Left hindlimb (tissue), 1 donor: ENCODE results near the gene WFS1.

Source experiments
- DNase-seq: peaks from one replicate; pipeline ENCODE4 v3.0.0-alpha.2; 2018

Gene WFS1

DNA sequence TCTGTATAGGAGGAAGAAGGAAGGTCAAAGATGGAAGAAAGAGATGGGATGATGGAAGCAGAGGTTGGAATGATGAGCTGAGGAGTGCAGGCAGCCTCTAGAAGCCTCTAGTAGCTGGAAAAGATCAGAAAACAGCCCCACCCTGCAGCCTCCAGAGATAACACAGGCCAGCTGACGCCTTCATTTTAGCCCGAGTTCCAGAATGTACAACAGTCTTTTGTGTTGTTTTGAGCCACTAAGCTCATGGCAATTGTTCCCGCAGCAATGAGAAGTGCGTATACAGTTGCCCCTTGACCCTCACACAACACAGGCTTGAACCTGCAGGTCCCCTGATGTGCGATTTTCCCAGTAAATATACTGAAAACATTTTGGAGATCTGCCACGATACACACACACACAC lies 72.0 kb downstream of the WFS1 start:
- DNase-seq = no peak

DNA sequence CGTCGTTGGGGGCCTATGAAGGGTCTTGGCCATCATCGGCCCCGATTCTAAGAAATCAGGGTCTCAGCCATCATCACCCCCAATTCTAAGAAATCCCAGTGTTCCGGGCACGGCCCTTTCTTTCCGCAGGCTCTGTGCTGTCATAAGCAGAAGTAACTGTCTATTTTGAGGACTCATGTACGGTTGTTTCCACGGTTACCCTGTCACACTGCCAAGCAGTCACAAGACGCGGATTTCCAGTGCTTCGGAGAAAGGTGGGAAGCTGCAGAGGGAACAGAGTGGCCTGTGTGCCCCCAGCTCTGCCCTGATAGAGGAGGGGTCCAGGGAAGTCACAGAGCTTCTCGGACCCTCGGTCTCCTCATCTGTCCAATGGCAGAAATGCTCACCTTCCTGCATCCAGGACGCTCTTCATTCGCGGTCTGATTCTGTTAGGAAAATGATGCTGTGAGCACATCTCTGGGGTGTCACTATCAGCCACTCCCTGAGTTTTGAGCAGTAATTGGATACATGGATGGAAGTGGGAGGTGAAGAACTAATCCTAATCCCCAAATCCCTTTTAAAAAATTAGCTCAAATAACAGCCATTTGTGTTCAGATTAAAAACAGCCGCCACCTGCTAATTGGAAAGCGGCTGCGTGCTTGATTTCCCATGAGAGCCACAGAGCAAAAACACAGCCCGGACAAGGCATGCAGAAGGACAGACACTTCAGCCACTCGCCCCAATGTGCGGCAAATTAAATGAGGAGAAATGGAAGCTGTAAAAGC lies 73.1 kb downstream of the WFS1 start:
- no peak for DNase-seq

DNA sequence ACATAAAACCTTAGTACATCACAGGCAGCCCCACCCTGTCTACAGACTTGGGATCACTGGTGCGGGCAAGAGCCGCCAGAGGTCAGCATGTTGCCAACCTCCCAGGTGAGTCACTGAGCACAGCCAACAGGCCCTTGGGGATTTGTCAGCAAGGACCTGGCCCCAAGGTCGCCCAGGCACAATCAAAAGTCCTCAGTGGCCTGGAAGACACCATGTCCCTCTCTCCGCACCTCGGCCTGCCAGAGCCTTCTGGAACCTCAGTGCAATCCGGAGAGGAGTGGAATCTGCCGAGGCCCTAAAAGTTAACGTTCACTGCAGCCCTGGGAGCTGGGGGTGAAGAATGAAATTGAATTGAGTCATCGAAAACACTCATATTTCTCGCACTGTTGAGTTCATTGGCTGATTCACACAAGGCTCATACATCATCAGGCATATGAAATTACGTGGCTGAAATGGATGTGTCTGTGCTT lies 74.3 kb downstream of the WFS1 start:
- DNase-seq = no peak

DNA sequence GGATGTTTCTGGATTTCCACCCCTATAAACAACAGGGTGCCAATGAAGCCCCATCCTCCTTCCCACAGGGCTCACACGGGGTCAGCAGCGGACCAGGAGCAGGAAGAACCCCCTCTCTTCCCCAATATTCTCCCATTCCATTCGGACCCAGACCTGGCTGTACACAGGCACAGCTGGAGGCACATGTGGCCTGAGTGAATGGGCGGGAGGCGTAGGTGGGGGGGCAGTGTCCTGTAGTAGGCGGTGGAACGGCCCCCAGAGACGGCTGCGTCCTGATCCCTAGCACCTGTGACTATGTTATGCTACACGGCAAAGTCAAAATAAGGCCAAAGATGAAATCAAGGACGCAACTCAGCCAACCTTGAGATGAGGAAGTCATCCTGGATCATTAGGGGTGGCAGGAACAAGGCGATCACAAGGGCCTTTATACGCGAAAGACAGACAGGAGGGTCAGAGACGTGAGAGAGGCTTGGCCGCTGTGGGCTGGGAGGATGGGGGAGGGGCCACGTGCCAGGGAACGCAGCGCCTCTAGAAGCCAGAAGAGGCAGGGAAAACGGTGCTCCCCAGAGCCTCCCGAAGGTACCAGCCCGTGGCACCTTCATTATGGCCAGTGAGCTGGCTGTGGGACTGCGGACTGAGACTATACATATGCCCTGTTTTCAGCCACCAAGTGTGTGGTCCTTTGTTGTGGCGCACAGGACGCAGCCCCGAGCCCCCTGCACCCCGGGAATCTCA lies 75.6 kb downstream of the WFS1 start:
- DNase-seq = no peak

GRCh38 chr4:6345866-6346265 lies 76.2 kb downstream of the WFS1 start:
- DNase-seq = no peak

DNA sequence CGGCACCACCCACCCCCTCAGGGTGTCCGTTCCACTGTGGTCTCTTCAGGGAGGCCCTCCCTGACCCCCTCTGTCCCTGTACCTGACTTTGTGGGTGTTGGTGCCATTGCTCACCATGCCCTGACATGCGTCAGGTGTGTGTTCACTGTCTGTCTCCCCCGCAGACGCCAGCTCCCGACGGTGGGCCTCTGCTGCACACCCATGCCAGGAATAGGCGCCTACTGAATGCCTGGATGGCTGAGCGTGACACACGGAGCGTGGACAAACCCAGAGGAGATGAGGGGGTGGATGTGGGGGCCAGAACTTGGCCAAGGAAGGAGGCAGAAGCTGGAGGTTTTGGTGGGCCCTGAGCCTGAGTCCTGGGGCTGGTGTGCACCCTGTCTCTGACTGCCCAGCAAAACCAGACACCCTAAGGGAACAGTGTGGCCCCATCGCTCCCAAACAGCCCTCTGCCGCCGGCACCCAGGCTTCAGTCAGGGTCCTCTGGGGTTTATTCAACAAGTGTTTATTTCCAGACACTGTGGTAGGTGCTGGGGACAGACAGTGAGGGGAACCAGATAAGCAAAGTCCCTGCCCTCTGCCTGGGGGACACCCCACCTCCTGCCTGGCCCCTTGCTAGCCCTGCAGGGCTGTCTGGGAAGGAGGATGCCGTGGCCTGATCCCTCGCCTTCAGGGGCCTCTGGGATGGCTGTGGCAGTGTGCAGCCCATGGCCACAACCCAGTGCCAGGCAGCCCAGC lies 76.9 kb downstream of the WFS1 start:
- no peak for DNase-seq

DNA sequence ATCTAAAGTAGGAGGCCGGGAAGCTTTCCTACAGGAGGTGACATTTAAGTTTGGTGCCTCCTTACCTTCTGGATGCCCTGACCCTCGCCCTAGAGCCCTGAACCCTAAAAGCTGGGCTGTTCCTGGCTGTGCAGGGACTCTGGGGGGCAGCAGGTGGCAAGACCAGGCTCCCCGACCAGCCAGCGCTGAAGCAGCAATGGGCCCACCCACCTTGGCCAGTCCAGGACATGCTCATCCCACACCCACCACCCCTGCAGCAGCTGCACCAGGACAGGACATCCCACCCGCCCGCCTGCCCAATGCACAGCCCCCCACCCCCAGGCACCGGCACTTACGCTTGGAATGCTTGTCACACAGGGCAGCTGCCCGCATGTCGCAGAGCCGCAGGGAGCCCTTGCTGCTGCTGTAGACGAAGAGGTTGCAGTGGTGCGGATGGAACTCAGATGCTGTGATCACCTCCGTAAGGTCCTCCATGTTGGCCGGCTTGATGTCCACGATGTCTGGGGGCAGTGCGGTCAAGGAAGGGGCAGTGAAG lies 77.9 kb downstream of the WFS1 start:
- no peak for DNase-seq

GRCh38 chr4:6348408-6348807 lies 78.8 kb downstream of the WFS1 start:
- no peak for DNase-seq

DNA sequence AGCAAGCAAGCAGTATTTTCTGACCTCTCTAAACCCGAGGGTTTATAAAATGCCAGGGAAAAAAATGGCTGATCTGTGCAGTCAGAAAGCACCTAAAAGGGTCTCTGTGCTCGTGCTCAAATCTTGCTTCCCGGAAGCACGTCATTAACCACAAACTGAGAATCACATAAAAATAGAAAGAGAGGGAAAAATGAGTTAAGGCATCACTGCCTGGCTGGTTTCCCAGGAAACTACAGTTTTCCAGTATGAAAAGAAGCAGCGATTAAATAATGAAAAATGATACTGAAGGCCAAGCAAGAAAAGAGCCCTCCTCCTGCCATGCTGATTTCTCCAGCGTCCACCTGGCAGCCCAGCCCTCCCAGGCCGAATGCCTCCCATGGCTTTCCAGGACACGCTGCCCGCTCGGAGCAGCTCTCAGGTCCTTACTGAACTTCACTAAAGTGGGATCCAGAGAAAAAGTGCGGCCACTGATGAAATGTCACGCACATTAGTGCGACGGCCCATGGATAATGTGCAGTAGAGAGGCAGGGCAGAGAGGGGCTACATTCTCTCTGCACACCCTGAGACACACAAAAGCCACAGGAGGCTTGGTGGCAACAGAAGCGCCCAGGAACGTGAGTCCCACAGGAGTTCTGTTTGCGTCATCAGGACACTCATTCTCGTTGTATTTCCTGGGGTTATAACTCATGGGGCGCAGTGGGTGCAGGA lies 80.4 kb downstream of the WFS1 start:
- DNase-seq = no peak

GRCh38 chr4:6350646-6351045 lies 81.0 kb downstream of the WFS1 start:
- no peak for DNase-seq

DNA sequence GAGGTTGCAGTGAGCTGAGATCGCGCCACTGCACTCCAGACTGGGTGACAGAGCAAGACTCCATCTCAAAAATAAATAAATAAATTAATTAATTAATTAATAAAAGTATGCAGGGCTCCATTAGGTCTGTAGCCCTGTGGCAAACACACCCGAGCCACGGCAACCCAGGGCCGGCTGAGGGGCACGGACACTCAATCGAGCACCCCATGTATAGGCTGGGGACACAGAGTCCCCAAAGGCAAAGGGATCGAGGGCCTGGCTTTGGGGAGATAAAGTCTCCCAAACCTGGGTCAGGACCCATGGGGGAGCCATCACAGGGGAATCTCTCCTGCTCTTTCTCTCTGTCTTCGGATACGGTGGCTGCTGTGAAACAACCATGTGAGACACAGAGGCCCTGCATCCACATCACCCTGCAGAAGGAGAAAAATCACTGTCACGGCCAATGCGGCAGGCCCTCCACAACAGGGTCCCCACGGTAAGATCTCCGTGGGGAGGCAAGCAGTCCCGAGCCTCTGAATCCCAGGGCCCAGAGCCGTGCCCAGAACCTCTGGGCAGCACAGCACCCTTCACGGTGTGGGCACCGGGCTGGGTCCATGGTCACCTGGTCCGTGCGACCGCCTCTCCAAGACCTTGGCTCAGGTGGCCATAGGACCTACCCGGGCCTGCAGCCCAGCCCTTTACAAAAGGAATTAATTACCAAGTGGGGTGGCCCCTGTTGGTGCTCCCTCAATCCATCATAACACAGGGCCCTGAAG lies 81.8 kb downstream of the WFS1 start:
- DNase-seq = no peak

DNA sequence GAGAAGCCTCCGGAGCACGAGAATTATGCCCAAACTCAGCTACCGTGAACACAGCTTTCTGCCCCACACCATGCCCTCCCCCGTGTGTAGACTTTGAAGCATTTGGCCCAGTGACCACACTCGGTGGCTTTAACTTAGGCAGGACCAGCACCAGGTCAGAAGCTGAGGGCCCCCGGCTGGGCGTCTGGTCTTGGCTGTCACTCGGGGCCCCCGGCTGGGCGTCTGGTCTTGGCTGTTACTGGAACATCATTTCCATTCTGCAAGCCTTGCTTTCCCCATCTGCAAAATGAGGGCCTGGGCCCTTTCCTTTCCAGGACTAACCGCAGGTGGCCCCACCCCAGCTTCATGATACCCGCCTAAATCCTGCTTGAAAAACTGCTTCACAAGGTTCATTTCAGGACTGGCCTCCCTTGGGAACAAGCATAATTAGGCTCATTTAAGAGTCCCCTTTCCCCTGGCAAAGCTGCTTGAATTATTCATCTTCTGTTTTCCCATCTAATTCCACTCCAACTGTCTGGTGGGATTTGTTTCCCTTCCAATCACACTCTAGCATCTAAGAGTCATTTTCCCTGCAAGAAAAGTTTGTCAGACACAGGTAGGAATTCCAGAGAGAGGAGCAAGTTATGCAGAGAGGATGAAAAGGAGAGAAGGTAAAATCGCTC lies 82.5 kb downstream of the WFS1 start:
- DNase-seq = no peak
